Esophagus squamous epithelium (tissue), 5 donors: ENCODE measurements around the gene SEMA4F. TPM values are rescaled to one million over a fixed set of nuclear protein-coding genes. Genes with fewer than 3 reads are reported as not detected.

Source experiments
- DNase-seq: peaks from one replicate; lab custom pipeline; 2025; lab: John Stamatoyannopoulos, UW
- H3K27ac ChIP-seq, 4 donors: fragments of 200-600 bp; sonication (generic); one replicate each; pipeline ENCODE4 v1.5.1; 2016 to 2019; ENCODE audit warnings: mild to moderate bottlenecking in 1 of 4
- H3K27me3 ChIP-seq, 4 donors: fragments of 200-600 bp; sonication (generic); 1 replicate in 3 of 4; 2 replicates in 1 of 4; pipeline versions ENCODE4 v1.5.1 to v1.6.0; 2017 to 2021; ENCODE audit warnings: antibody characterized with exemption in 1 of 4
- H3K36me3 ChIP-seq, 3 donors: fragments of 200-600 bp; sonication (generic); one replicate each; pipeline ENCODE4 v1.5.1; 2016 to 2019
- H3K4me1 ChIP-seq, 3 donors: fragments of 200-600 bp; sonication (generic); one replicate each; pipeline ENCODE4 v1.5.1; 2017 to 2019
- H3K4me3 ChIP-seq, 4 donors: fragments of 200-600 bp; sonication (generic); 1 replicate in 3 of 4; 2 replicates in 1 of 4; pipeline ENCODE4 v1.5.1; 2016 to 2019; ENCODE audit warnings: mild to moderate bottlenecking in 2 of 4, moderate library complexity in 1 of 4
- H3K9me3 ChIP-seq, 3 donors: fragments of 200-600 bp; sonication (generic); one replicate each; pipeline ENCODE4 v1.5.1; 2016 to 2019
- POLR2A ChIP-seq, 4 donors: fragments of 450-650 bp; IDR thresholded peaks; one replicate each; pipeline ENCODE4 v1.6.1; 2017; ENCODE audit warnings: antibody characterized with exemption in 4 of 4, mild to moderate bottlenecking in 4 of 4, moderate library complexity in 3 of 4
- WGBS, 2 donors: methylation state at CpG; one replicate each; pipeline ENCODE4 v1.1.5; 2018; 5-methylcytosine and 5-hydroxymethylcytosine counted together
- intact Hi-C: fragments of 100-400 bp; cut with DNase I; formaldehyde crosslinking; loops from one replicate; pipeline ENCODE4 v1.15.0; 2022
- total RNA-seq, 4 donors: library from RNA; depleted of rRNA; stranded (reverse); fragments of >200 nt; gene quantifications; one replicate each; pipeline ENCODE4 v1.1.0, GENCODE V29; 2016
- TF ChIP-seq, protein P1 (sequence below), 6 experiments: fragments of 450-650 bp in 4 of 6; fragments of 200-600 bp in 2 of 6; sonication (generic) in 2 of 6; IDR thresholded peaks; one replicate each; pipeline ENCODE4 v1.5.1; 2016 to 2019; ENCODE audit warnings: antibody characterized with exemption in 6 of 6, mild to moderate bottlenecking in 4 of 6, moderate library complexity in 4 of 6
- donor health status: DM: yes; HTN: yes; CAD: no.

The SEMA4F gene
- total RNA-seq, 4 donors from 2014 or later = 0.42 to 6.1 (median 1.7) TPM

DNA sequence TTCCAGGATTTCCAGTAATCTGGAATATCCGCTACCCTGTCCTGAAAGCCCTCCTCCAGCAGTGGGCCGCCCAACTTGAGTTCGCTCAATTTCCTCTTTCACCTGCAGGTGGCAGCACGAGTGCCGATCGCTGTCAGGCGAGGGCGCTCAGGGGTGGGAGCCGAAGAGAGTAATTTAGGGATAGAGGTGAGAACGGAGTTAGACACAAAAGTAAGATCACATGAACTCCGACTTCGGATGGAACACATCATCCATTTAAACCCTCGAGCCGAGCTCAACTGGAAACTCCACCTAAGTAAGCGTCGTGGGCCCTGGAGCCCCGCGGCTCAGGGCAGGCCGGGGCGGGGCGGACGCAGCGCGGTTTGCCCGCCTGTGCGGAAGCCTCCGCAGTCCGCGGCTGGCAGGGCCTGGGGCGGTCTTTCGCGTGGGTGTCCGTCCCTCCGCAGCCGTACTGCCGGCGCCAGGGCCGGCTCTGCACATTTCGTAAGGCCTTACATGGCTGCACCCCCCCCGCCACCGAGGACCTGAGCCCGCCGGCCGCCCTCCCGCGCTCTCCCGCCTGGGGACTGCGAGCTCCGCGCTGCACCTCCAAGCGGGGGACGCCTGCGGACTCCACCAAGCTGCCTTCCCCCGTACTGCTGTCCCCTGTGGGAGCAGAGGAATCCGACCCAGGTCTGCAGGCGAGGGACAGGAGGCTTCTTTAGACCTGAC, 61.2 kb downstream of the SEMA4F start:
- Histone ChIP-seq H3K36me3 (no peaks in the 10 kb centered on the region), H3K9me3 (no peaks in the 10 kb centered on the region), H3K27ac (peak overlapping the region; percentile 59 to 85 (median 73)), H3K4me1 (peaks cover 0 to 39% (median 3%) of the 10 kb centered on the region in 3 donors), H3K27me3 (peaks cover 0 to 28% (median 0%) of the 10 kb centered on the region in 4 donors), H3K4me3 (peak overlapping the region; percentile 44 to 75 (median 54))
- peak; percentile 31 for DNase-seq
- TF ChIP-seq, protein P1, sequence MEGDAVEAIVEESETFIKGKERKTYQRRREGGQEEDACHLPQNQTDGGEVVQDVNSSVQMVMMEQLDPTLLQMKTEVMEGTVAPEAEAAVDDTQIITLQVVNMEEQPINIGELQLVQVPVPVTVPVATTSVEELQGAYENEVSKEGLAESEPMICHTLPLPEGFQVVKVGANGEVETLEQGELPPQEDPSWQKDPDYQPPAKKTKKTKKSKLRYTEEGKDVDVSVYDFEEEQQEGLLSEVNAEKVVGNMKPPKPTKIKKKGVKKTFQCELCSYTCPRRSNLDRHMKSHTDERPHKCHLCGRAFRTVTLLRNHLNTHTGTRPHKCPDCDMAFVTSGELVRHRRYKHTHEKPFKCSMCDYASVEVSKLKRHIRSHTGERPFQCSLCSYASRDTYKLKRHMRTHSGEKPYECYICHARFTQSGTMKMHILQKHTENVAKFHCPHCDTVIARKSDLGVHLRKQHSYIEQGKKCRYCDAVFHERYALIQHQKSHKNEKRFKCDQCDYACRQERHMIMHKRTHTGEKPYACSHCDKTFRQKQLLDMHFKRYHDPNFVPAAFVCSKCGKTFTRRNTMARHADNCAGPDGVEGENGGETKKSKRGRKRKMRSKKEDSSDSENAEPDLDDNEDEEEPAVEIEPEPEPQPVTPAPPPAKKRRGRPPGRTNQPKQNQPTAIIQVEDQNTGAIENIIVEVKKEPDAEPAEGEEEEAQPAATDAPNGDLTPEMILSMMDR (IDR thresholded peaks at IDR 0.05) = peak; percentile 68 to 92 (median 86)
- TF ChIP-seq POLR2A (IDR thresholded peaks at IDR 0.05) = no peak
- 0% methylated on average over 12 to 21 of the region's 56 CpGs for WGBS, 2 donors
- intact Hi-C loops = no loop called here

DNA sequence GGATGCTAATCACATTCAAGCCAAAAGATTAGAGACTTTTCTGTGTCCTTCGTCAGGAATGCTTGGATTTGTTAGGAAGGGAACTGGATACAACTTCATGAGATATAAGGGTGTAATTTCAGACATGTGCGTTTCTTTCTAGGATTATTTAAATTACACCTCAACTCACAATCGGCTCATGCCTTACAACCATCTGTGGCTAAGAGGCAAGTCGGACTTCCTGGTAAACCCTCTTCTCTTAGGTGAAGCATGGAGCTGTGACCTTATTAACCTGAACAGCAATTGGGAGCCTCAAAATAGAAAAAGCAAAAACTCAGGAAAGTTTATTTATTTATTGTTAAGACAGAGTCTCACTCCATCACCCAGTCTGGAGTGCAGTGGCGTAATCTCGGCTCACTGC, 61.8 kb downstream of the SEMA4F start:
- H3K9me3 ChIP-seq = no peaks in the 10 kb centered on the region
- DNase-seq = no peak
- peaks cover 0 to 32% (median 0%) of the 10 kb centered on the region in 4 donors for H3K27me3 ChIP-seq
- TF ChIP-seq, protein P1 (IDR thresholded peaks at IDR 0.05) = no peak
- TF ChIP-seq POLR2A (IDR thresholded peaks at IDR 0.05) = no peak
- peak overlapping the region; percentile 44 to 75 (median 54) for H3K4me3 ChIP-seq
- intact Hi-C loops = no loop called here
- H3K4me1 ChIP-seq = peaks cover 0 to 39% (median 3%) of the 10 kb centered on the region in 3 donors
- H3K36me3 ChIP-seq = no peaks in the 10 kb centered on the region
- H3K27ac ChIP-seq = peak overlapping the region in 2 of 4 donors; percentile 72 to 85
- WGBS, 2 donors = 51 to 53% methylated on average over 6 of the region's 6 CpGs

DNA sequence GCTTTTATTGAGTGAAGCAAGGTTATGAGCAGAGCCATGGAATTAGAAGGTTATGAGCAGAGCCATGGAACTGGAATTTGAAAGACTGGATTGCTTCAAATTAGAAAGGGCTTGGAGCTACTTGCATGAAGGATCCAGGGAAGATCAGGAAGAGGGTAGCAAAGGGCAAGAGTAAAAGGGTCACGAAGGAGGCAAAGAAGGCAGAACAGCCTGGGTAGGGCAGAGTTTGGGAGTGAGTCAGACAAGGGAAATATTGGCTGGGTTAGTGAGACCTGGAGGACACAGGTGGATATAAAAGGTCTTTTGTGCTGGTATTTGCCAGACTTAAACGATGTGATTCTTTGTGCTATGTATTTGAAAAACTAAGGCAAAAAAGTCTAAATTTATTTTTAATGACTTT, 65.0 kb downstream of the SEMA4F start:
- Histone ChIP-seq H3K36me3 (no peaks in the 10 kb centered on the region), H3K27me3 (peaks cover 0 to 41% (median 0%) of the 10 kb centered on the region in 4 donors), H3K4me3 (no peak overlapping the region), H3K27ac (no peak overlapping the region), H3K9me3 (no peaks in the 10 kb centered on the region), H3K4me1 (peaks cover 0 to 20% (median 3%) of the 10 kb centered on the region in 3 donors)
- 40% methylated on average over 2 of the region's 2 CpGs for WGBS, 2 donors
- intact Hi-C loops = no loop called here
- DNase-seq = no peak
- TF ChIP-seq, protein P1 (IDR thresholded peaks at IDR 0.05) = no peak
- TF ChIP-seq POLR2A (IDR thresholded peaks at IDR 0.05) = no peak

DNA sequence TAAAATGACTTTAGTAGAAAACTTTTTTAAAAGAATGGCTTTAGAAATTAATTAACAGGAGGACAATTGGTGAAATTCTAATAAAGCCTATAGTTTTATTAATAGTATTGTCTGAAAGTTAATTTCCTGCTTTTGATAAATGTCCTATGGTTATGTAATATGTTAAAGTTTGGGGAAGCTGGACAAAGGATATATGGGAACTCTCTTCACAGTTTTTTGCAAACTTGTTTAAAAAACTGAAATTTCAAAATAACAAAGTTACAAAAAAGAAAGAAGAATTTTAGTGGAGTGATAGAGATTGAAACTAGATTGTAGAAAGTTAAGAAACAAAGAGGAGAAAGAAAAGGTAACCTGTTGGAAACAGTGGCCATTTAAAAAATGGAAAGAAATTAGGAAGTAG, 67.3 kb downstream of the SEMA4F start:
- no peak for DNase-seq
- Histone ChIP-seq H3K27ac (no peak overlapping the region), H3K27me3 (peaks cover 0 to 34% (median 0%) of the 10 kb centered on the region in 4 donors), H3K4me3 (no peak overlapping the region), H3K9me3 (no peaks in the 10 kb centered on the region), H3K36me3 (no peaks in the 10 kb centered on the region), H3K4me1 (peaks cover 0 to 1% (median 0%) of the 10 kb centered on the region in 3 donors)
- TF ChIP-seq, protein P1 (IDR thresholded peaks at IDR 0.05) = no peak
- no peak for TF ChIP-seq POLR2A (IDR thresholded peaks at IDR 0.05)
- intact Hi-C loops = no loop called here

DNA sequence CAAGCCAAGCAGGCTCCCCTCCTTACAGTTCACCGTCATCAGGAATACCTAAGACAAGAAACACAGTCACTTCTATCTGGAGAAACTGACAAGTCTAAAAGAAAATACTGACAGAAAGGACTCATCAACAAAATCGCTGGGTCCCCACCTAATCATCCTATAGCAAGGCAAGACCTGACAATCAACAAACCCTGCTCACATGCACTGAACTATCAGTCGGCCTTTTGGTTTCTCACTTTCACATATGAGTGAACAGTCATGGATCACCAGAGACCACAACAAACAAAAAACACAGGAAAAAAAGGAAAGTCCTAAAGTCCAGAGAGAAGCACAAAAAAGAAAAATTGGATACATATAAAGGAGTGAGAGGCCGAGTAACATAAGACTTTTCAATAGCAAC, 70.4 kb downstream of the SEMA4F start:
- intact Hi-C loops = no loop called here
- H3K27me3 ChIP-seq = peaks cover 0 to 19% (median 0%) of the 10 kb centered on the region in 4 donors
- no peaks in the 10 kb centered on the region for H3K9me3 ChIP-seq
- no peaks in the 10 kb centered on the region for H3K36me3 ChIP-seq
- no peaks in the 10 kb centered on the region for H3K4me1 ChIP-seq
- TF ChIP-seq, protein P1 (IDR thresholded peaks at IDR 0.05) = no peak
- TF ChIP-seq POLR2A (IDR thresholded peaks at IDR 0.05) = no peak
- H3K4me3 ChIP-seq = no peak overlapping the region
- DNase-seq = no peak
- no peak overlapping the region for H3K27ac ChIP-seq
- 78 to 81% methylated on average over 4 of the region's 4 CpGs for WGBS, 2 donors
